PC-3 (cell line): ENCODE data around the gene PDS5B.

Source experiments
- CTCF ChIP-seq: fragments of 300-600 bp; sonication (generic); conservative IDR thresholded peaks from 2 replicates; pipeline ENCODE4 v1.5.1; 2017; ENCODE audit warnings: antibody characterized with exemption, low read depth, mild to moderate bottlenecking, low read length
- EZH2 ChIP-seq: fragments of 300-600 bp; sonication (generic); IDR thresholded peaks from one replicate; pipeline ENCODE4 v1.6.1; 2017; ENCODE audit warnings: antibody characterized with exemption, mild to moderate bottlenecking, low read length; ENCODE audit not compliant: unreplicated experiment

GRCh38 chr13:32824675-32825074, 238.4 kb downstream of the PDS5B start:
- no peak for TF ChIP-seq EZH2
- TF ChIP-seq CTCF: no peak
